ENCODE results near the gene FAM241A. TPM values are rescaled to one million over a fixed set of nuclear protein-coding genes. Genes with fewer than 3 reads are reported as not detected.
"Not testable (repeated sequence)": the region's sequence is repeated elsewhere in the genome, so short reads cannot be mapped to it uniquely, and the experiment has no call there.

Gene FAM241A
- total RNA-seq, 2 donors from 2014 or later = 2.0 to 2.6 TPM

- TF ChIP-seq CTCF (IDR thresholded peaks at IDR 0.05) (no peak), POLR2A (IDR thresholded peaks at IDR 0.05) (no peak)
- H3K27ac ChIP-seq = no peak overlapping the region
- H3K4me3 ChIP-seq = no peak overlapping the region
- H3K9me3 ChIP-seq = no peaks in the 10 kb centered on the region
- no peaks in the 10 kb centered on the region for H3K36me3 ChIP-seq (replicated peaks in 1 of 2; ENCODE audit: insufficient read depth in 1 of 2, low read depth in 2 of 2)
- WGBS, 2 donors = 73 to 92% methylated on average over 3 of the region's 3 CpGs
- ATAC-seq (no peak), DNase-seq (no peak)
- H3K4me1 ChIP-seq = no peaks in the 10 kb centered on the region
- intact Hi-C loops (cut with DNase I) = no loop called here
- H3K27me3 ChIP-seq = no peaks in the 10 kb centered on the region
These were observed 25.3 kb downstream of the FAM241A start for GRCh38 chr4:112170451-112170993.

- H3K27me3 ChIP-seq; H3K4me1 ChIP-seq; H3K9me3 ChIP-seq; H3K4me3 ChIP-seq; ATAC-seq; H3K36me3 ChIP-seq (replicated peaks in 1 of 2; ENCODE audit: insufficient read depth in 1 of 2, low read depth in 2 of 2); H3K27ac ChIP-seq; intact Hi-C loops (cut with DNase I); DNase-seq: not testable (repeated sequence)
- 93 to 95% methylated on average over 16 of the region's 16 CpGs for WGBS, 2 donors
These were observed 26.0 kb downstream of the FAM241A start for GRCh38 chr4:112171051-112171763.

- ATAC-seq (no peak), DNase-seq (no peak)
- Histone ChIP-seq H3K9me3 (no peaks in the 10 kb centered on the region), H3K27me3 (no peaks in the 10 kb centered on the region), H3K36me3 (replicated peaks in 1 of 2; ENCODE audit: insufficient read depth in 1 of 2, low read depth in 2 of 2) (no peaks in the 10 kb centered on the region), H3K4me3 (no peak overlapping the region), H3K27ac (no peak overlapping the region), H3K4me1 (no peaks in the 10 kb centered on the region)
- TF ChIP-seq POLR2A (IDR thresholded peaks at IDR 0.05) = no peak
- TF ChIP-seq CTCF (IDR thresholded peaks at IDR 0.05) = no peak
- 76 to 94% methylated on average over 1 of the region's 1 CpG for WGBS, 2 donors
- intact Hi-C loops (cut with DNase I) = no loop called here
These were observed 26.9 kb downstream of the FAM241A start for GRCh38 chr4:112172180-112172579.

GRCh38 chr4:112173593-112174558 lies 28.6 kb downstream of the FAM241A start:
- Histone ChIP-seq H3K9me3 (no peaks in the 10 kb centered on the region), H3K4me3 (no peak overlapping the region), H3K4me1 (no peaks in the 10 kb centered on the region), H3K27me3 (no peaks in the 10 kb centered on the region), H3K36me3 (replicated peaks in 1 of 2; ENCODE audit: insufficient read depth in 1 of 2, low read depth in 2 of 2) (no peaks in the 10 kb centered on the region), H3K27ac (no peak overlapping the region)
- DNase-seq (no peak), ATAC-seq (no peak)
- TF ChIP-seq POLR2A (IDR thresholded peaks at IDR 0.05) (no peak), CTCF (IDR thresholded peaks at IDR 0.05) (no peak)
- WGBS, 2 donors = 91 to 94% methylated on average over 8 of the region's 8 CpGs
- intact Hi-C loops (cut with DNase I) = no loop called here

GRCh38 chr4:112175840-112176239 lies 30.6 kb downstream of the FAM241A start:
- 81 to 86% methylated on average over 4 of the region's 4 CpGs for WGBS, 2 donors
- DNase-seq = no peak
- Histone ChIP-seq H3K27ac (no peak overlapping the region), H3K27me3 (no peaks in the 10 kb centered on the region), H3K4me1 (no peaks in the 10 kb centered on the region), H3K36me3 (replicated peaks in 1 of 2; ENCODE audit: insufficient read depth in 1 of 2, low read depth in 2 of 2) (no peaks in the 10 kb centered on the region), H3K4me3 (no peak overlapping the region), H3K9me3 (no peaks in the 10 kb centered on the region)
- TF ChIP-seq CTCF (IDR thresholded peaks at IDR 0.05) (no peak), POLR2A (IDR thresholded peaks at IDR 0.05) (no peak)
- ATAC-seq = no peak
- intact Hi-C loops (cut with DNase I) = no loop called here

Data from body of pancreas (tissue), 4 donors.